Heart left ventricle (tissue), 13 donors: ENCODE measurements around the gene BTBD3.

Experiments
- CTCF ChIP-seq, 12 donors: fragments of 200-600 bp; sonication (generic) in 4 of 12; IDR thresholded peaks; one replicate each; pipeline versions ENCODE4 v1.5.0 to v1.8.0; 2018 to 2022; ENCODE audit warnings: antibody characterized with exemption in 12 of 12, mild to moderate bottlenecking in 5 of 12
- POLR2A ChIP-seq, 2 donors: fragments of 450-650 bp; IDR thresholded peaks; one replicate each; pipeline ENCODE4 v1.6.1; 2017; ENCODE audit warnings: antibody characterized with exemption in 2 of 2, mild to moderate bottlenecking in 2 of 2, moderate library complexity in 2 of 2
- donor health status: ischemic (EF 13 %, LVEDD 7.1; RV severe dilation, severe dysfunction).
- donor health status: DM: no; HTN: yes; CAD: no.
- donor health status: DM: no; HTN: no; CAD: no.
- donor health status: ischemic (EF 25% LVEDD 6.9; RV normal size, moderate dysfunction).
- donor health status: ischemic (EF 25% LVEDD 5.7; RV mildly dilated, moderate dysfunction).
- donor health status: ischemic (EF 35%, LVEDD 5.7; RV mildly dilated, moderate dysfunction).
- donor health status: nonischemic (EF 11% LVEDD 7.7; RV severe dilation, severe dysfunction).
- donor health status: DM: yes; HTN: yes; CAD: no.
- donor health status: PGD.
- donor health status: ischemic (EF 29% LVEDD 5.4; RV normal size, mild dysfunction).
- donor health status: nonischemic (EF 23%, LVEDD 6.1; RV moderate dilation, normal function).

DNA sequence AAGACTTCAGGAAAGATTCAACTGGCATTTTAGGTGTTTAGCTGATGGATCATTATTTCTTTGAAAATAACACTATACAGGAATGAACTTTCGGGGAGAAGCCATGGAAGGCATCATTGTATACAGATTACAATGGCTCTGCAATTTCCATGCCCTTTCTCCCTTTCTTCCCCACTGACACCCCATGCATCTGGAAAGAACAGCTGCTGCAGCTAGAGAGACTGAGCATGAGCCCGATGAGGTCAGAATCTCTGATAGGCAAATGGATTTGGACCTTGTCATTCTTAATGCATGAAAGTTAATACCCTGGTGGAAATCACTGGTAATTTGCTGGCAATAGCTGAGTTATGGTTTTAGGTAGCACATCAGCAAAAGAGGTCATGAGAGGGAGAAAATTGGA lies 54.8 kb downstream of the BTBD3 start:
- TF ChIP-seq CTCF (IDR thresholded peaks at IDR 0.05) (no peak), POLR2A (IDR thresholded peaks at IDR 0.05) (no peak)
